Hepatocyte (in vitro differentiated cells): ENCODE results near the gene PACRG. TPM values are rescaled to one million over a fixed set of nuclear protein-coding genes. Genes with fewer than 3 reads are reported as not detected.

Experiments used
- DNase-seq: peaks from one replicate; pipeline ENCODE4 v3.0.0-alpha.2; 2016; ENCODE audit warnings: low spot score
- H2AFZ ChIP-seq: fragments of 200-600 bp; sonication (generic); 2 replicates; pipeline ENCODE4 v1.6.0; 2016; ENCODE audit warnings: antibody characterized with exemption, mild to moderate bottlenecking
- H3K27ac ChIP-seq: fragments of 200-600 bp; sonication (generic); 2 replicates; pipeline ENCODE4 v1.5.1; 2016; ENCODE audit warnings: mild to moderate bottlenecking
- H3K27me3 ChIP-seq: fragments of 200-600 bp; sonication (generic); 2 replicates; pipeline ENCODE4 v1.6.1; 2016
- H3K36me3 ChIP-seq: fragments of 200-600 bp; sonication (generic); replicated peaks from 2 replicates; pipeline ENCODE4 v1.5.1; 2016; ENCODE audit warnings: low read depth; ENCODE audit not compliant: insufficient read depth
- H3K4me1 ChIP-seq: fragments of 200-600 bp; sonication (generic); 2 replicates; pipeline ENCODE4 v1.5.1; 2016; ENCODE audit warnings: mild to moderate bottlenecking, moderate library complexity; ENCODE audit not compliant: insufficient read depth
- H3K4me2 ChIP-seq: fragments of 200-600 bp; sonication (generic); 2 replicates; pipeline ENCODE4 v1.6.0; 2016
- H3K4me3 ChIP-seq: fragments of 200-600 bp; sonication (generic); 2 replicates; pipeline ENCODE4 v1.5.1; 2016; ENCODE audit warnings: mild to moderate bottlenecking
- H3K79me2 ChIP-seq: fragments of 200-600 bp; sonication (generic); 2 replicates; pipeline ENCODE4 v1.6.0; 2017; ENCODE audit warnings: mild to moderate bottlenecking
- H3K9me2 ChIP-seq: fragments of 200-600 bp; sonication (generic); replicated peaks from 2 replicates; pipeline ENCODE4 v1.6.0; 2017; ENCODE audit warnings: mild to moderate bottlenecking; ENCODE audit not compliant: insufficient read depth
- H3K9me3 ChIP-seq: fragments of 200-600 bp; sonication (generic); 2 replicates; pipeline ENCODE4 v1.5.1; 2016; ENCODE audit warnings: low read depth, mild to moderate bottlenecking
- H4K20me1 ChIP-seq: fragments of 200-600 bp; sonication (generic); 2 replicates; pipeline ENCODE4 v1.6.0; 2016; ENCODE audit warnings: mild to moderate bottlenecking; ENCODE audit not compliant: insufficient read depth, poor library complexity, severe bottlenecking
- CTCF ChIP-seq: fragments of 200-600 bp; sonication (generic); IDR thresholded peaks from 2 replicates; pipeline ENCODE4 v1.5.1; 2016; ENCODE audit warnings: antibody characterized with exemption, mild to moderate bottlenecking; ENCODE audit not compliant: poor library complexity
- EZH2 ChIP-seq: fragments of 200-600 bp; sonication (generic); IDR thresholded peaks from 2 replicates; pipeline ENCODE4 v1.6.1; 2016; ENCODE audit warnings: antibody characterized with exemption, mild to moderate bottlenecking, borderline replicate concordance
- EZH2phosphoT487 ChIP-seq: fragments of 200-600 bp; sonication (generic); IDR thresholded peaks from one replicate; pipeline ENCODE4 v1.6.1; 2018; ENCODE audit warnings: antibody characterized with exemption, mild to moderate bottlenecking, low read depth, moderate library complexity; ENCODE audit not compliant: unreplicated experiment, severe bottlenecking
- WGBS: methylation state at CpG from one replicate; pipeline ENCODE4 v1.1.6; 2016; ENCODE audit warnings: low lambda C conversion rate; ENCODE audit errors: missing lambda C conversion rate; 5-methylcytosine and 5-hydroxymethylcytosine counted together
- polyA plus RNA-seq: library from polyadenylated mRNA; unstranded; fragments of >200 nt; fragmentation: Nextera tagmentation; extraction: Ambion mirVana; gene quantifications from 2 replicates; pipeline ENCODE4 v1.2.1, GENCODE V29; 2016
- total RNA-seq: library from RNA; depleted of rRNA; stranded (reverse); fragments of >200 nt; gene quantifications from 2 replicates; pipeline ENCODE4 v1.2.3, GENCODE V29; 2014

Gene PACRG
- total and polyA plus RNA-seq, 2 experiments from 2014 or later: 0.91 to 2.6 TPM

DNA sequence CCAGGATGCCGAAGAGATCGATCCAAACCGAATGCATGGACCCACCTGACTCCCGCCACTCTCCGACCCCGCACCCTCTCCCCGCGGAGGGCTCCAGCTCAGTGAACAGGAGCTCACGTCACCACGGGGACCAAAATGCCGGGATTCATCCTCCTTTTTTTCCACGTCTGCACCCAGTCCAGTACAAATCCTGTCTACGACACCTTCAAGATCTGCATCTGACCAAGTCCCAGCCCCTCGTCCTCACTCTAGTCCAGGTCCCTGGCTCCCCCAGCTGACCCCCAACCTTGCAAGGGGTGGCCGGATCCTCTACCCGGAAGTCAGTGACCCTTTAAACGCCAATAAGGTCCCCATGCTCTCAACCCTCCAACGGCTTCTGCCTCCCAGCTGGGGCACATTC lies 593.9 kb downstream of the PACRG start:
- no peaks in the 10 kb centered on the region for H4K20me1 ChIP-seq
- H2AFZ ChIP-seq: no peak overlapping the region
- H3K79me2 ChIP-seq: no peaks in the 10 kb centered on the region
- H3K9me2 ChIP-seq: no peaks in the 10 kb centered on the region
- no peak overlapping the region for H3K27ac ChIP-seq
- WGBS: 98% methylated on average over 16 of the region's 18 CpGs
- H3K27me3 ChIP-seq: no peaks in the 10 kb centered on the region
- no peak overlapping the region for H3K4me3 ChIP-seq
- H3K4me2 ChIP-seq: no peak overlapping the region
- no peak for DNase-seq
- H3K9me3 ChIP-seq: no peaks in the 10 kb centered on the region
- H3K4me1 ChIP-seq: peaks cover 10% of the 10 kb centered on the region
- no peak for TF ChIP-seq EZH2phosphoT487
- no peak for TF ChIP-seq CTCF
- no peak for TF ChIP-seq EZH2
- no peaks in the 10 kb centered on the region for H3K36me3 ChIP-seq

DNA sequence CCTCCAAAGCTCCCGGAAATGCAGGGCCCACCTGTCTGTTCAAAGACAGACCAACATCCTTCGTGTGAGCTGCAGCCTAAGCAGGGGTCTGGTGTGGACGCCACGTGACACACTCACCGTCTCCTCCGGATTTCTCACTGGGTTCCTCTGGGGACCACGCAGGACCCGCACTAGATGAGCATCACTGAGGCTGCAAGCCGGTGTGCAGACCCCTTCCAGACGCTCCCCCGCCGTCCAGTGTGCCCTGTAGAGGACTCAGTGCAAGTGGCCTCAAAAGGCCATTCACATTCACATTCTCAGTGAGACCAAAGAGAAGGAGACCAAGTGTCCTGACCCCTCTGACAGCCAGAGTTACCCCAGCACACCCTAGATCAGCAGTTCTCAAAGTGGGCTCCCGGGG lies 595.5 kb downstream of the PACRG start:
- Histone ChIP-seq H2AFZ (no peak overlapping the region), H4K20me1 (no peaks in the 10 kb centered on the region), H3K4me2 (no peak overlapping the region), H3K9me2 (no peaks in the 10 kb centered on the region), H3K27me3 (no peaks in the 10 kb centered on the region), H3K4me3 (no peak overlapping the region), H3K79me2 (no peaks in the 10 kb centered on the region), H3K36me3 (no peaks in the 10 kb centered on the region), H3K9me3 (no peaks in the 10 kb centered on the region), H3K27ac (no peak overlapping the region), H3K4me1 (peaks cover 10% of the 10 kb centered on the region)
- 98% methylated on average over 13 of the region's 13 CpGs for WGBS
- no peak for DNase-seq
- TF ChIP-seq CTCF (no peak), EZH2 (no peak), EZH2phosphoT487 (no peak)

GRCh38 chr6:163323705-163324104 lies 595.9 kb downstream of the PACRG start:
- Histone ChIP-seq H2AFZ (no peak overlapping the region), H3K4me1 (peaks cover 10% of the 10 kb centered on the region), H3K27me3 (no peaks in the 10 kb centered on the region), H4K20me1 (no peaks in the 10 kb centered on the region), H3K4me2 (no peak overlapping the region), H3K79me2 (no peaks in the 10 kb centered on the region), H3K4me3 (no peak overlapping the region), H3K36me3 (no peaks in the 10 kb centered on the region), H3K27ac (no peak overlapping the region), H3K9me3 (no peaks in the 10 kb centered on the region), H3K9me2 (no peaks in the 10 kb centered on the region)
- no peak for DNase-seq
- 91% methylated on average over 7 of the region's 7 CpGs for WGBS
- TF ChIP-seq EZH2 (no peak), CTCF (no peak), EZH2phosphoT487 (no peak)

DNA sequence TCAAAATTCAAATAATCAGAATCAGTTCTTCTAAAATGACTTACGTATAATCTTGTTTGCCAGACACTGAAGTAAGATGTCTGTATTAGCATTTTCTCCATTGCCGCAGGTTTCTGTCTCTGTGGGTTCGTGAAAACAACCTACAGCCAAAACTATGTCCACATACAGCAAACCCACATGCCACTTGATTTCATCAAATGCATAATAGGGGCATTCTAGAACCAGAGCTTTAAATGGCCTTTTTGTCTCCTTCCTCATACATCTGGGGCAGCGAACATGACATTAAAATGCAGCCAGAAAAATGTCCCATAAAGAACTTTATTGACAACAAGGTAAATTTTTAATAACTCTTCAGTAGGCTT lies 596.5 kb downstream of the PACRG start:
- Histone ChIP-seq H3K4me2 (peak overlapping the region; percentile 68), H2AFZ (no peak overlapping the region)

More for the DNA sequence above, 596.5 kb downstream of the PACRG start:
- H3K9me3 ChIP-seq: no peaks in the 10 kb centered on the region
- H4K20me1 ChIP-seq: no peaks in the 10 kb centered on the region
- H3K4me1 ChIP-seq: peaks cover 10% of the 10 kb centered on the region
- no peaks in the 10 kb centered on the region for H3K79me2 ChIP-seq
- H3K27ac ChIP-seq: peak overlapping the region; percentile 51
- no peaks in the 10 kb centered on the region for H3K27me3 ChIP-seq
- 80% methylated on average over 4 of the region's 4 CpGs for WGBS
- no peak for DNase-seq
- H3K9me2 ChIP-seq: no peaks in the 10 kb centered on the region
- no peaks in the 10 kb centered on the region for H3K36me3 ChIP-seq
- no peak overlapping the region for H3K4me3 ChIP-seq
- TF ChIP-seq EZH2 (no peak), CTCF (no peak), EZH2phosphoT487 (no peak)
